ENCODE data around the gene ELL2.

The ELL2 gene

DNA sequence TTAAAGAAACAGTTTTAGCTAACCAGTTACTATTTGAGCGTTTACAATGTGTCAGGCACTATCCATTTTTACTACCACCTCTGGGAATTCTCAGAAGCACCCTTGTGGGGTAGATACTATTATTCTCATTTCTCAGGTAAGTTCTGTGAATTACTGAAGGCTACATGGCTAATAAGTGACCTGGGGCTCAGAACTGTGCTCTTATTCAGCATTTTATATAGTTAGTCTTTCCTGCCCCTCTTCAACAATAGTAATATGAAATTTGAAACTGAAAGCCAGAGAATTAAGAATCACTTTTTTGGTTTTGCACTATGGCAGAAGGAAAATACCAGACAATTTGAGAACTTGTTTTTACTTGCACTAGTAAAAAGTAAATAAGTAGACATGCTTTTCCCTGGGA is 11.8 kb downstream of the ELL2 start:
- DNase-seq: no peak
- no peak overlapping the region for H3K56ac ChIP-seq (ENCODE audit: low read length)
- H2BK120ac ChIP-seq (ENCODE audit: low read depth, low read length): no peak overlapping the region
- no peaks in the 10 kb centered on the region for H3K36me3 ChIP-seq (ENCODE audit: control insufficient read depth, insufficient read depth, low read length)
- no peak overlapping the region for H3K27ac ChIP-seq (ENCODE audit: low read depth, low read length)
- H3K27me3 ChIP-seq (ENCODE audit: insufficient read depth, low read length, poor library complexity): no peaks in the 10 kb centered on the region
- H3K18ac ChIP-seq (ENCODE audit: low read length): no peak overlapping the region
- H3K79me1 ChIP-seq (ENCODE audit: low read length): peaks cover 13% of the 10 kb centered on the region
- H3K9ac ChIP-seq (ENCODE audit: low read length): no peak overlapping the region
- no peak overlapping the region for H2BK15ac ChIP-seq (replicated peaks; ENCODE audit: low read depth)
- H2BK5ac ChIP-seq (ENCODE audit: low read length): no peak overlapping the region
- H3K79me2 ChIP-seq (ENCODE audit: control insufficient read depth, insufficient read depth, low read length): peaks cover 29% of the 10 kb centered on the region
- no CpG with 5 or more reads among the region's 1 CpG for WGBS (ENCODE audit: extremely low coverage, insufficient coverage, low lambda C conversion rate)
- H3K23ac ChIP-seq (ENCODE audit: low read length): no peak overlapping the region
- no peak overlapping the region for H2AK5ac ChIP-seq (ENCODE audit: low read length)
- H3K4ac ChIP-seq (ENCODE audit: low read depth, low read length): no peak overlapping the region
- H3K4me3 ChIP-seq (ENCODE audit: low read length): no peak overlapping the region
- H3K4me1 ChIP-seq (ENCODE audit: control insufficient read depth, low read depth, low read length): peaks cover 4% of the 10 kb centered on the region
- no peak overlapping the region for H3K4me2 ChIP-seq (ENCODE audit: low read length)
- H4K5ac ChIP-seq (ENCODE audit: low read length): no peak overlapping the region
- no peak overlapping the region for H4K8ac ChIP-seq (ENCODE audit: low read depth, low read length)

DNA sequence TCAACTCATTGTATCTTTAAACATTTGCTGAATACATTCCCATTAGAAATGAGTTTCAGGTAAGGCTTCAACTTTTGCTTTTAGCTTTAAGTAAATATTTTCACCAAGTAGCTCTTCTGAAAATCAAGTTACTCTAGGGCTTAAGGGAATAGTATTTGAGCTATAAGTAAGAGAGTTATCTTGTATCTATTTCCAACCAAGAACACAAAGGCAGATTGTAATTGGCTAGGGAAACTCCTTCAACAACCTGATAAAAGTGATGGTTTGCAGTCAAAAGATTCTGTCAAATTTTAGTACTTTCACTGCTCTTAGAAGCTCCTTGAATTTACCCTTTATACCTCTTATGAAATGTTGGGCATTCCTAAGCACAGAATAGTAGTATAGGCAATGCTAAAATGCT is 13.0 kb downstream of the ELL2 start:
- Histone ChIP-seq H3K4me3 (ENCODE audit: low read length) (no peak overlapping the region), H4K5ac (ENCODE audit: low read length) (no peak overlapping the region), H2BK15ac (replicated peaks; ENCODE audit: low read depth) (no peak overlapping the region), H3K27ac (ENCODE audit: low read depth, low read length) (no peak overlapping the region), H3K9ac (ENCODE audit: low read length) (no peak overlapping the region), H3K79me2 (ENCODE audit: control insufficient read depth, insufficient read depth, low read length) (peaks cover 31% of the 10 kb centered on the region), H2AK5ac (ENCODE audit: low read length) (no peak overlapping the region), H3K36me3 (ENCODE audit: control insufficient read depth, insufficient read depth, low read length) (no peaks in the 10 kb centered on the region), H2BK120ac (ENCODE audit: low read depth, low read length) (no peak overlapping the region), H3K4me1 (ENCODE audit: control insufficient read depth, low read depth, low read length) (peaks cover 4% of the 10 kb centered on the region), H3K27me3 (ENCODE audit: insufficient read depth, low read length, poor library complexity) (no peaks in the 10 kb centered on the region), H3K79me1 (ENCODE audit: low read length) (peaks cover 13% of the 10 kb centered on the region), H3K4me2 (ENCODE audit: low read length) (no peak overlapping the region), H3K56ac (ENCODE audit: low read length) (no peak overlapping the region), H3K23ac (ENCODE audit: low read length) (no peak overlapping the region), H3K18ac (ENCODE audit: low read length) (no peak overlapping the region), H3K4ac (ENCODE audit: low read depth, low read length) (no peak overlapping the region), H4K8ac (ENCODE audit: low read depth, low read length) (no peak overlapping the region), H2BK5ac (ENCODE audit: low read length) (no peak overlapping the region)
- DNase-seq: no peak

DNA sequence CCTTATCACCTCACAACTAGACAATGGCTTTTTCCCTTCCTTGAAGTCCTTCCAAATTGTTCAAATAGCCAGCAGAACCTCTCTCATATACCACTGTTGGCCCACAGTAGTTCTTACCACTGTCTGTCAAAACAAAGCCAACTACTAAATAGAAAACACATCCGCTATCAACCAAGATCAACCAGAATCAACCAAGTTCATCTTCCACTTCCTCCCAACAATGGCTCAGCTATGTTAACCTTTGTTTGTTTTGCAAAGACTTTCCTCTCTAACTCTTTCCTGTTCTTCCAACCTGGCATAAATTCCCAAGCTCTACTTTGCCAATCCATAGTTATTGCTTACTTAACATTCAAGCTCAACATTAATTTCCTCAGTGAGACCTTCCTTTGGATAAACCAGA is 15.2 kb downstream of the ELL2 start:
- H3K4me1 ChIP-seq (ENCODE audit: control insufficient read depth, low read depth, low read length): peaks cover 4% of the 10 kb centered on the region
- no CpG with 5 or more reads among the region's 1 CpG for WGBS (ENCODE audit: extremely low coverage, insufficient coverage, low lambda C conversion rate)
- H2BK5ac ChIP-seq (ENCODE audit: low read length): no peak overlapping the region
- H2AK5ac ChIP-seq (ENCODE audit: low read length): no peak overlapping the region
- H3K56ac ChIP-seq (ENCODE audit: low read length): no peak overlapping the region
- H4K8ac ChIP-seq (ENCODE audit: low read depth, low read length): no peak overlapping the region
- H3K79me2 ChIP-seq (ENCODE audit: control insufficient read depth, insufficient read depth, low read length): peaks cover 21% of the 10 kb centered on the region
- no peak overlapping the region for H3K9ac ChIP-seq (ENCODE audit: low read length)
- no peaks in the 10 kb centered on the region for H3K27me3 ChIP-seq (ENCODE audit: insufficient read depth, low read length, poor library complexity)
- no peaks in the 10 kb centered on the region for H3K36me3 ChIP-seq (ENCODE audit: control insufficient read depth, insufficient read depth, low read length)
- no peak overlapping the region for H3K27ac ChIP-seq (ENCODE audit: low read depth, low read length)
- H3K4ac ChIP-seq (ENCODE audit: low read depth, low read length): no peak overlapping the region
- H3K79me1 ChIP-seq (ENCODE audit: low read length): peaks cover 9% of the 10 kb centered on the region
- DNase-seq: no peak
- no peak overlapping the region for H2BK15ac ChIP-seq (replicated peaks; ENCODE audit: low read depth)
- no peak overlapping the region for H3K23ac ChIP-seq (ENCODE audit: low read length)
- no peak overlapping the region for H3K18ac ChIP-seq (ENCODE audit: low read length)
- H3K4me2 ChIP-seq (ENCODE audit: low read length): no peak overlapping the region
- no peak overlapping the region for H4K5ac ChIP-seq (ENCODE audit: low read length)
- H3K4me3 ChIP-seq (ENCODE audit: low read length): no peak overlapping the region
- H2BK120ac ChIP-seq (ENCODE audit: low read depth, low read length): no peak overlapping the region

GRCh38 chr5:95942968-95943367 is 18.7 kb downstream of the ELL2 start:
- no peak for DNase-seq
- no peak overlapping the region for H3K4me2 ChIP-seq (ENCODE audit: low read length)
- H3K27ac ChIP-seq (ENCODE audit: low read depth, low read length): no peak overlapping the region
- no peak overlapping the region for H2BK120ac ChIP-seq (ENCODE audit: low read depth, low read length)
- no peaks in the 10 kb centered on the region for H3K27me3 ChIP-seq (ENCODE audit: insufficient read depth, low read length, poor library complexity)
- no peak overlapping the region for H4K5ac ChIP-seq (ENCODE audit: low read length)
- H4K8ac ChIP-seq (ENCODE audit: low read depth, low read length): no peak overlapping the region
- H3K4me3 ChIP-seq (ENCODE audit: low read length): no peak overlapping the region
- H3K79me1 ChIP-seq (ENCODE audit: low read length): peaks cover 14% of the 10 kb centered on the region
- H3K79me2 ChIP-seq (ENCODE audit: control insufficient read depth, insufficient read depth, low read length): peaks cover 22% of the 10 kb centered on the region
- H2BK5ac ChIP-seq (ENCODE audit: low read length): no peak overlapping the region
- WGBS (ENCODE audit: extremely low coverage, insufficient coverage, low lambda C conversion rate): no CpG with 5 or more reads among the region's 2 CpGs
- H3K9ac ChIP-seq (ENCODE audit: low read length): no peak overlapping the region
- H3K4ac ChIP-seq (ENCODE audit: low read depth, low read length): no peak overlapping the region
- no peaks in the 10 kb centered on the region for H3K36me3 ChIP-seq (ENCODE audit: control insufficient read depth, insufficient read depth, low read length)
- peaks cover 7% of the 10 kb centered on the region for H3K4me1 ChIP-seq (ENCODE audit: control insufficient read depth, low read depth, low read length)
- no peak overlapping the region for H2BK15ac ChIP-seq (replicated peaks; ENCODE audit: low read depth)
- H3K23ac ChIP-seq (ENCODE audit: low read length): no peak overlapping the region
- no peak overlapping the region for H3K18ac ChIP-seq (ENCODE audit: low read length)
- H2AK5ac ChIP-seq (ENCODE audit: low read length): no peak overlapping the region
- no peak overlapping the region for H3K56ac ChIP-seq (ENCODE audit: low read length)

GRCh38 chr5:95942414-95942813 is 19.2 kb downstream of the ELL2 start:
- Histone ChIP-seq H3K4me3 (ENCODE audit: low read length) (no peak overlapping the region), H2AK5ac (ENCODE audit: low read length) (no peak overlapping the region), H3K18ac (ENCODE audit: low read length) (no peak overlapping the region), H3K4me1 (ENCODE audit: control insufficient read depth, low read depth, low read length) (peaks cover 7% of the 10 kb centered on the region), H2BK15ac (replicated peaks; ENCODE audit: low read depth) (no peak overlapping the region), H3K4ac (ENCODE audit: low read depth, low read length) (no peak overlapping the region), H4K5ac (ENCODE audit: low read length) (no peak overlapping the region), H3K36me3 (ENCODE audit: control insufficient read depth, insufficient read depth, low read length) (no peaks in the 10 kb centered on the region), H4K8ac (ENCODE audit: low read depth, low read length) (no peak overlapping the region), H2BK5ac (ENCODE audit: low read length) (no peak overlapping the region), H3K79me2 (ENCODE audit: control insufficient read depth, insufficient read depth, low read length) (peaks cover 21% of the 10 kb centered on the region), H3K79me1 (ENCODE audit: low read length) (peaks cover 14% of the 10 kb centered on the region), H3K23ac (ENCODE audit: low read length) (no peak overlapping the region), H2BK120ac (ENCODE audit: low read depth, low read length) (no peak overlapping the region), H3K9ac (ENCODE audit: low read length) (no peak overlapping the region), H3K4me2 (ENCODE audit: low read length) (no peak overlapping the region), H3K27ac (ENCODE audit: low read depth, low read length) (no peak overlapping the region), H3K27me3 (ENCODE audit: insufficient read depth, low read length, poor library complexity) (no peaks in the 10 kb centered on the region), H3K56ac (ENCODE audit: low read length) (no peak overlapping the region)
- DNase-seq: no peak
- no CpG with 5 or more reads among the region's 2 CpGs for WGBS (ENCODE audit: extremely low coverage, insufficient coverage, low lambda C conversion rate)

- no peak overlapping the region for H3K23ac ChIP-seq (ENCODE audit: low read length)
- H3K4me2 ChIP-seq (ENCODE audit: low read length): no peak overlapping the region
- no peak overlapping the region for H3K4me3 ChIP-seq (ENCODE audit: low read length)
- peaks cover 20% of the 10 kb centered on the region for H3K79me2 ChIP-seq (ENCODE audit: control insufficient read depth, insufficient read depth, low read length)
- no peak overlapping the region for H3K27ac ChIP-seq (ENCODE audit: low read depth, low read length)
- H2BK120ac ChIP-seq (ENCODE audit: low read depth, low read length): no peak overlapping the region
- H3K36me3 ChIP-seq (ENCODE audit: control insufficient read depth, insufficient read depth, low read length): no peaks in the 10 kb centered on the region
- no peak overlapping the region for H2BK5ac ChIP-seq (ENCODE audit: low read length)
- H3K9ac ChIP-seq (ENCODE audit: low read length): no peak overlapping the region
- H3K27me3 ChIP-seq (ENCODE audit: insufficient read depth, low read length, poor library complexity): no peaks in the 10 kb centered on the region
- no peak overlapping the region for H2AK5ac ChIP-seq (ENCODE audit: low read length)
- no peak overlapping the region for H2BK15ac ChIP-seq (replicated peaks; ENCODE audit: low read depth)
- no peak overlapping the region for H4K8ac ChIP-seq (ENCODE audit: low read depth, low read length)
- no peak for DNase-seq
- no peak overlapping the region for H3K4ac ChIP-seq (ENCODE audit: low read depth, low read length)
- H3K4me1 ChIP-seq (ENCODE audit: control insufficient read depth, low read depth, low read length): peaks cover 7% of the 10 kb centered on the region
- H3K79me1 ChIP-seq (ENCODE audit: low read length): peaks cover 14% of the 10 kb centered on the region
- H3K56ac ChIP-seq (ENCODE audit: low read length): no peak overlapping the region
- H4K5ac ChIP-seq (ENCODE audit: low read length): no peak overlapping the region
- no peak overlapping the region for H3K18ac ChIP-seq (ENCODE audit: low read length)
These were observed 19.9 kb downstream of the ELL2 start for GRCh38 chr5:95941756-95942155.
